Endodermal cell (in vitro differentiated cells): Measurements from ENCODE around the gene TBC1D24. TPM values are rescaled to one million over a fixed set of nuclear protein-coding genes. Genes with fewer than 3 reads are reported as not detected.

Source experiments
- DNase-seq: peaks from one replicate; pipeline ENCODE4 v3.0.0-alpha.2; 2017
- H3K27ac ChIP-seq: 2 replicates; pipeline ENCODE4 v1.5.1; 2013; ENCODE audit warnings: mild to moderate bottlenecking, low read depth, low read length, moderate library complexity
- H3K27me3 ChIP-seq: 2 replicates; pipeline ENCODE4 v1.6.1; 2013; ENCODE audit warnings: mild to moderate bottlenecking, low read length, moderate library complexity; ENCODE audit not compliant: insufficient read depth, control insufficient read depth, poor library complexity, severe bottlenecking
- H3K36me3 ChIP-seq: 2 replicates; pipeline ENCODE4 v1.7.0; 2013; ENCODE audit warnings: mild to moderate bottlenecking, low read length, moderate library complexity; ENCODE audit not compliant: control insufficient read depth, insufficient read depth
- H3K4me1 ChIP-seq: one replicate; pipeline ENCODE4 v1.7.0; 2013; ENCODE audit warnings: low read length; ENCODE audit not compliant: control insufficient read depth, insufficient read depth
- H3K4me3 ChIP-seq: 2 replicates; pipeline ENCODE4 v1.5.1; 2013; ENCODE audit warnings: mild to moderate bottlenecking, low read length, moderate library complexity
- H3K9ac ChIP-seq: 2 replicates; pipeline ENCODE4 v1.6.1; 2013; ENCODE audit warnings: mild to moderate bottlenecking, low read length, moderate library complexity; ENCODE audit not compliant: poor library complexity, severe bottlenecking; ENCODE audit errors: extremely low read depth
- H3K9me3 ChIP-seq: 2 replicates; pipeline ENCODE4 v1.6.1; 2013; ENCODE audit warnings: mild to moderate bottlenecking, low read length, moderate library complexity; ENCODE audit not compliant: control insufficient read depth
- H3K27ac Mint-ChIP-seq: 2 replicates; pipeline ENCODE4 v1.8.0; 2020; ENCODE audit warnings: mixed read lengths
- H3K27me3 Mint-ChIP-seq: 2 replicates; pipeline ENCODE4 v1.8.0; 2021; ENCODE audit warnings: mild to moderate bottlenecking, mixed read lengths; ENCODE audit not compliant: insufficient read depth
- H3K36me3 Mint-ChIP-seq: 2 replicates; pipeline ENCODE4 v1.8.0; 2020; ENCODE audit warnings: low read depth, mixed read lengths
- H3K4me1 Mint-ChIP-seq: 2 replicates; pipeline ENCODE4 v1.8.0; 2020; ENCODE audit warnings: mixed read lengths
- H3K4me3 Mint-ChIP-seq: 2 replicates; pipeline ENCODE4 v1.8.0; 2020; ENCODE audit warnings: mild to moderate bottlenecking, moderate library complexity, mixed read lengths
- H3K9me3 Mint-ChIP-seq: 2 replicates; pipeline ENCODE4 v1.8.0; 2020; ENCODE audit warnings: mild to moderate bottlenecking, mixed read lengths
- WGBS, 2 experiments: methylation state at CpG; one replicate each; pipeline versions ENCODE4 v1.1.5 to v1.1.7; 2013; ENCODE audit warnings: missing lambda C conversion rate in 2 of 2, mixed read lengths in 1 of 2; ENCODE audit not compliant: insufficient coverage in 1 of 2, insufficient read length in 1 of 2; 5-methylcytosine and 5-hydroxymethylcytosine counted together
- total RNA-seq, 2 donors: library from RNA; stranded (reverse); fragmentation: NEBNext Ultra II Directional in 1 of 2; extraction: Animal tissue kit (Norgen Biotek cat#: 25700) in 1 of 2; gene quantifications; 2 replicates in 1 of 2; 3 replicates in 1 of 2; pipeline ENCODE4 v1.2.1, GENCODE V29; 2021
- TF ChIP-seq, protein P1 (sequence below): fragments of 200-600 bp; sonication (generic); conservative IDR thresholded peaks from 2 replicates; pipeline ENCODE4 v1.5.0; 2021; ENCODE audit warnings: antibody characterized with exemption, mild to moderate bottlenecking

Gene TBC1D24
- total RNA-seq, 2 donors from 2014 or later: 15.7 to 19.4 TPM

GRCh38 chr16:2524339-2524938 is 49.5 kb downstream of the TBC1D24 start:
- H3K27me3 Mint-ChIP-seq: no peaks in the 10 kb centered on the region
- TF ChIP-seq, protein P1, sequence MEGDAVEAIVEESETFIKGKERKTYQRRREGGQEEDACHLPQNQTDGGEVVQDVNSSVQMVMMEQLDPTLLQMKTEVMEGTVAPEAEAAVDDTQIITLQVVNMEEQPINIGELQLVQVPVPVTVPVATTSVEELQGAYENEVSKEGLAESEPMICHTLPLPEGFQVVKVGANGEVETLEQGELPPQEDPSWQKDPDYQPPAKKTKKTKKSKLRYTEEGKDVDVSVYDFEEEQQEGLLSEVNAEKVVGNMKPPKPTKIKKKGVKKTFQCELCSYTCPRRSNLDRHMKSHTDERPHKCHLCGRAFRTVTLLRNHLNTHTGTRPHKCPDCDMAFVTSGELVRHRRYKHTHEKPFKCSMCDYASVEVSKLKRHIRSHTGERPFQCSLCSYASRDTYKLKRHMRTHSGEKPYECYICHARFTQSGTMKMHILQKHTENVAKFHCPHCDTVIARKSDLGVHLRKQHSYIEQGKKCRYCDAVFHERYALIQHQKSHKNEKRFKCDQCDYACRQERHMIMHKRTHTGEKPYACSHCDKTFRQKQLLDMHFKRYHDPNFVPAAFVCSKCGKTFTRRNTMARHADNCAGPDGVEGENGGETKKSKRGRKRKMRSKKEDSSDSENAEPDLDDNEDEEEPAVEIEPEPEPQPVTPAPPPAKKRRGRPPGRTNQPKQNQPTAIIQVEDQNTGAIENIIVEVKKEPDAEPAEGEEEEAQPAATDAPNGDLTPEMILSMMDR: peak; percentile 54
- H3K27ac ChIP-seq: no peak overlapping the region
- no peak overlapping the region for H3K4me3 Mint-ChIP-seq
- H3K27me3 ChIP-seq: no peaks in the 10 kb centered on the region
- peak overlapping the region; percentile 79 for H3K27ac Mint-ChIP-seq
- peaks cover 14% of the 10 kb centered on the region for H3K4me1 Mint-ChIP-seq
- peaks cover 57% of the 10 kb centered on the region for H3K36me3 ChIP-seq
- no peaks in the 10 kb centered on the region for H3K9me3 Mint-ChIP-seq
- H3K9ac ChIP-seq: no peak overlapping the region
- DNase-seq: no peak
- peaks cover 36% of the 10 kb centered on the region for H3K36me3 Mint-ChIP-seq
- peaks cover 8% of the 10 kb centered on the region for H3K4me1 ChIP-seq
- WGBS, 2 experiments: 90 to 91% methylated on average over 5 to 9 of the region's 9 CpGs
- H3K9me3 ChIP-seq: no peaks in the 10 kb centered on the region
- no peak overlapping the region for H3K4me3 ChIP-seq

DNA sequence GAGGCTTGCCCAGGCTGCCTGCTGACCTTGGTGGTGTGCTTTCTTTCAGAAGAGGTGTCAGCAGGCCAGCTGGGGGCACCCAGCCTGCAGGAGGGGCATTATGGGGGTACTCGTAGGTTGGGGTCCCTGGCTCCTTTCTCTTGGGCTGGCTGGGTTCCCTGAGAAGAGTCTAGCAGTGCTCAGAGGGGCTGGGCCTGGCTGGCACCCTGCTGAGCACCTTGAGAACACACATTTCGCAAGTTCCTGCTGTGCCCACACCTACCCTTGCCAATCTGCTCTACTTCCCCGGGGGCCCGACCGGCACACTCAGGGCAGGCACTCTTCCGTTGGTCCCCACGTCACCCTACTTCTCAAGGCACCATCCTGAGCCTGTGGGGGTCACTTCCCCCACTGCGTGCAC is 51.2 kb downstream of the TBC1D24 start:
- H3K27ac ChIP-seq: no peak overlapping the region
- H3K36me3 ChIP-seq: peaks cover 61% of the 10 kb centered on the region
- H3K27ac Mint-ChIP-seq: no peak overlapping the region
- DNase-seq: no peak
- no peaks in the 10 kb centered on the region for H3K27me3 Mint-ChIP-seq
- H3K9ac ChIP-seq: no peak overlapping the region
- no peaks in the 10 kb centered on the region for H3K27me3 ChIP-seq
- peaks cover 11% of the 10 kb centered on the region for H3K4me1 Mint-ChIP-seq
- no peak overlapping the region for H3K4me3 ChIP-seq
- no peak overlapping the region for H3K4me3 Mint-ChIP-seq
- peaks cover 4% of the 10 kb centered on the region for H3K4me1 ChIP-seq
- no peaks in the 10 kb centered on the region for H3K9me3 Mint-ChIP-seq
- TF ChIP-seq, protein P1: no peak
- H3K36me3 Mint-ChIP-seq: peaks cover 36% of the 10 kb centered on the region
- 92 to 93% methylated on average over 4 to 8 of the region's 8 CpGs for WGBS, 2 experiments
- no peaks in the 10 kb centered on the region for H3K9me3 ChIP-seq

DNA sequence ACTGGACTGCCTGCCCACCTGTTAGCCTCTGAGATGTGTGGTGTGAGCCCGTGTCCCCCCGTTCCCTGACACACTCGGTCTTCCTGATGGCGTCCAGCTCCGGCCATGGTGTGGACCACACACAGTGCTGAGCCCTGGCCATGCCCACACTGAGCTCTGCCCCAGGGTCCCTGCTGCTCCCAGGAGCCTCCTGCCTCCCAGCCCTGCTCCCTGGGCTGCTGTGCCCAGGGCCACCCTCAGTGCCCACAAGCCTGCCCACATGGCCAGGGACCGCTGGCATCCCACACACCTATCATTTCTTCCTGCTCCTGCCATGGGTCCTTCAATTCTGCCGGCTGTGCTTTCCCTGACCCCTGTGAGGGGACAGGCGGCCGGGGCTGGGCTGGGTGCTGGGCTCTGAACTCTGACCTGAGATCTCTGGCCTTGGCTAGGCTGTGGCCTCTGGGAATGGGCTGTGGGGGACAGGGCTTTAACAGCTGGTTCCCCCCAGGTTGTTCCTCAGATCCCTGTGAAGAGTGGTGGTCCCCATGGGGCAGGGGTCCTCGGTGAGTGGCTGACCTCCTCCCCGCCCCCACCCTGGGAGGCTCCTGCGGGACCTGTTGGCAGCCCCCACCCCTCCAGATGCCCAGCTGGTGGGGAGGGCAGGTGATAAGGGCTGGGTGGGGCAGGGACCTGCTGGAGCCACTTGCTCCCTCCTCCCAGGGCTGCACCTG is 52.3 kb downstream of the TBC1D24 start:
- TF ChIP-seq, protein P1: no peak
- 97% methylated on average over 12 of the region's 12 CpGs; no CpG with 5 or more reads in 1 of the 2 experiments for WGBS, 2 experiments

More for the DNA sequence above, 52.3 kb downstream of the TBC1D24 start:
- no peak for DNase-seq
- H3K27ac Mint-ChIP-seq: no peak overlapping the region
- H3K9me3 Mint-ChIP-seq: no peaks in the 10 kb centered on the region
- Histone ChIP-seq H3K4me1 (peaks cover 2% of the 10 kb centered on the region), H3K27me3 (no peaks in the 10 kb centered on the region), H3K27ac (no peak overlapping the region), H3K4me3 (no peak overlapping the region), H3K36me3 (peaks cover 58% of the 10 kb centered on the region), H3K9ac (no peak overlapping the region), H3K9me3 (no peaks in the 10 kb centered on the region)
- no peak overlapping the region for H3K4me3 Mint-ChIP-seq
- peaks cover 8% of the 10 kb centered on the region for H3K4me1 Mint-ChIP-seq
- no peaks in the 10 kb centered on the region for H3K27me3 Mint-ChIP-seq
- peaks cover 33% of the 10 kb centered on the region for H3K36me3 Mint-ChIP-seq
